GM13977 (cell line): ENCODE measurements around the gene OR1F1.

Experiments used
- DNase-seq: peaks from one replicate; pipeline ENCODE4 v3.0.0; 2012; ENCODE audit warnings: low spot score
- CTCF ChIP-seq: IDR thresholded peaks from 2 replicates; pipeline ENCODE4 v1.5.1; 2012; ENCODE audit warnings: mild to moderate bottlenecking, control low read depth; ENCODE audit not compliant: insufficient read depth; ENCODE audit errors: extremely low read depth, missing control alignments
- in situ Hi-C: fragments of 300-500 bp; cut with MboI; formaldehyde crosslinking; loops from one replicate; pipeline ENCODE4 v1.12.0; 2022; ENCODE audit warnings: low sequenced_read_pairs, low pct_unique_long_range_greater_than_20kb, mixed read lengths, inconsistent platforms; ENCODE audit not compliant: unreplicated experiment

The OR1F1 gene

GRCh38 chr16:3234857-3235561 is 47.0 kb downstream of the OR1F1 start, which contains the start of gene ZNF200:
TSS of gene ZNF200 (minus strand) at chr16:3235158. CDS start at chr16:3233755, 1,403 bp downstream.
- TF ChIP-seq CTCF = no peak
- peak; percentile 97 for DNase-seq
- in situ Hi-C loops = no loop called here

GRCh38 chr16:3235856-3236669 is 48.1 kb downstream of the OR1F1 start:
- no peak for TF ChIP-seq CTCF
- no peak for DNase-seq
- in situ Hi-C loops = no loop called here

GRCh38 chr16:3241761-3242160 is 53.8 kb downstream of the OR1F1 start:
- no peak for DNase-seq
- TF ChIP-seq CTCF = no peak
- in situ Hi-C loops = no loop called here

GRCh38 chr16:3242709-3243108 is 54.7 kb downstream of the OR1F1 start:
- in situ Hi-C loops = no loop called here
- TF ChIP-seq CTCF = no peak
- DNase-seq = no peak

GRCh38 chr16:3243882-3244281 is 55.9 kb downstream of the OR1F1 start:
- no peak for TF ChIP-seq CTCF
- no peak for DNase-seq
- in situ Hi-C loops = no loop called here

GRCh38 chr16:3246002-3246401 is 58.0 kb downstream of the OR1F1 start:
- no peak for TF ChIP-seq CTCF
- no peak for DNase-seq
- in situ Hi-C loops = no loop called here
